NCI-H128 (cell line): Measurements from ENCODE around the gene CAPZB.
"Not testable (repeated sequence)": the region's sequence is repeated elsewhere in the genome, so short reads cannot be mapped to it uniquely, and the experiment has no call there.

Experiments used
- DNase-seq: peaks from one replicate; lab custom pipeline; 2025; ENCODE audit not compliant: unreplicated experiment; lab: John Stamatoyannopoulos, UW

The CAPZB gene

GRCh38 chr1:19499887-19500286 lies 14.5 kb upstream of the CAPZB start:
- not testable (repeated sequence) for DNase-seq

DNA sequence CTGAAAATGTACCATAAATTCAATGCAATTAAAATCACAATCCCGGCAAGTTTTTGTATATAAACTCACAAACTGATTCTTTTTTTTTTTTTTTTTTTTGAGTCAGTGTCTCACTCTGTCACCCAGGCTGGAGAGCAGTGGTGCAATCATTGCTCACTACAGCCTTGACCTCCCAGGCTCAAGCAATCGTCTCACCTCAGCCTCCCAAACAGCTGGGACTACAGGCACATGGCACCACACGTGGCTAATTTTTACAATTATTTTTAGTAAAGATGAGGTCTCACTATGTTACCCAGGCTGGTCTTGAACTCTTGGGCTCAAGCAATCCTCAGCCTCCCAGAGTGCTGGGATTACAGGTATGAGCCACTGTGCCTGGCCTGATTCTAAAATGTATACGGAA lies 12.1 kb upstream of the CAPZB start:
- not testable (repeated sequence) for DNase-seq

DNA sequence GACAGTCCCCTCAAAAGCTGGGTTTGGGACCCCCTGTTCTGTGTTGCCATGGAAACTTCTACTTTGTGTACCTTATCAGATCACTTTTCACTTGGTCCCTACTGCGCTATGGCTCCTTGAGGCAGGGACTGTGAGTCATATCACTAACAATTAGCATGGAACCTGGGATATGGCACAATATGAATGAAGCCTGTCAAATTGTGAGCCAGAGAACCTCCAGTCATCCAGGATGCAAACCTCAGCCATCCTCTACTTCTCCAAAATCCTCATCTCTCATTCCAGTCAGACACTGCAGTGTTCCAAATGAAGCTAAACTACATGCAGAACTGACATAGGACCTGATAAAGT lies 11.2 kb upstream of the CAPZB start:
- no peak for DNase-seq

- DNase-seq = no peak
Observed at GRCh38 chr1:19495799-19496526, 10.6 kb upstream of the CAPZB start.

DNA sequence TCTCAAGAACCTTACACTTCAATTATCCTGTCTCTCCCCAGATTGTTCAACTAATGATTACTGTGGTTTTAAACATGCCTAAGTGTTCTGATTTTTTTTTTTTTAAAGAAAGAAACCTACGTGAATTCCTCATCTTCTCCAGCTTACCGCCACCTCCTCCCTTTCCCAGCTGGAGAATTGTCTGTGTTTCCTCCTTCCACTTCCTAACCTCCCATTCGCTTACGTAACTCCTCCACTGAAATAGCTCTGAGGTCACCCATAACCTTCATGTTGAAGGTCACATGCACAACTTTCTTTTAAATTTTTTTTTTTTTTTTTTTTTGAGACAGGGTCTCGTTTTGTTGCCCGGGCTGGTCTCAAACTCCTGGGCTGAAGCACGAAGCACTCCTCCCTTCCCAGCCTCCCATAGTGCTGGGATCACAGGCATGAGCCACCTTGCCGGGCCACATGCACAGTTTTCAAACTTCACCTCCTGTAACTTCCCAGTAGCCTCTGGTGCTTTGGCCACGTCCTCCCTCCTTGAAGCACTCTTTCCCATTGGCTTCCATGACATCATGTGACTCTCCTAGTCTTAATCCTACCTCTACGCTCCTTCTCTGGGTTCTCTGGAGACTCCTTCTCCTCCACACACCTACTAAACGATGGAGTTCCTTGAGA lies 9.8 kb upstream of the CAPZB start:
- no peak for DNase-seq

DNA sequence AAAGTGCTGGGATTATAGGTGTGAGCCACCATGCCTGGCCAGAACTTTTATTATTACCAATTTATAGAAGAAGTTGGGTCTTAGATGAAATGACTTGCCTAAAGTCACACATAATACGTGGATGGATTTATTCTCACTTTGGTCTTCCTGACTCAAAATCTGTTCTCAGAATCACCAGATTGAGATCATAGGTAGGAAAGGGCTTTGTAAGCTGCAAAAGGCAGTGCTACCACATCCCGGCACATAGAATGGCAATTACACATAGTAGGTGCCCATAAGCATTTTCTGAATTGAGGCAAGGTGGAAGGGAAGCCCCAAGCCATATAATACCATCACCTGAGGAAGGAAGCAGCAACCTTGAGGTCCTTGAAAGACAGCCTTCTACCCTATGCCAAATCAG lies 8.2 kb upstream of the CAPZB start:
- no peak for DNase-seq

GRCh38 chr1:19489996-19490395 lies 4.7 kb upstream of the CAPZB start:
- DNase-seq = no peak

DNA sequence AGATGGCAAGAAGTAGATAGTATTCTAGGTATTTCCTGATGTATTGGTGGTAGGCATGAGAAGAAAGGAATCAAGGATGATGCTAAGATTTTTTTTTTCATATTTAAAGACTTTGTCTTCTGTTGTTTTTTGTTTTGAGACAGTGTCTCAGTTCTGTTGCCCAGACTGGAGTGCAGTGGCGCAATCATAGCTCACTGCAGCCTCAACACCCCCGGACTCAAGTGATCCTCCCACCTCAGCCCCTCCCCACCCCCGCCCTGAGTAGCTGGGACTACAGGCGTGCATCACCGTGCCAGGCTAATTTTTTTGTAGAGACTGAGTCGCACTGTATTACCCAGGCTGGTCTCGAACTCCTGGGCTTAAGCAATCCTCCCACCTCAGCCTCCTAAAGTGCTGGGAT lies 2.8 kb upstream of the CAPZB start:
- DNase-seq = no peak

DNA sequence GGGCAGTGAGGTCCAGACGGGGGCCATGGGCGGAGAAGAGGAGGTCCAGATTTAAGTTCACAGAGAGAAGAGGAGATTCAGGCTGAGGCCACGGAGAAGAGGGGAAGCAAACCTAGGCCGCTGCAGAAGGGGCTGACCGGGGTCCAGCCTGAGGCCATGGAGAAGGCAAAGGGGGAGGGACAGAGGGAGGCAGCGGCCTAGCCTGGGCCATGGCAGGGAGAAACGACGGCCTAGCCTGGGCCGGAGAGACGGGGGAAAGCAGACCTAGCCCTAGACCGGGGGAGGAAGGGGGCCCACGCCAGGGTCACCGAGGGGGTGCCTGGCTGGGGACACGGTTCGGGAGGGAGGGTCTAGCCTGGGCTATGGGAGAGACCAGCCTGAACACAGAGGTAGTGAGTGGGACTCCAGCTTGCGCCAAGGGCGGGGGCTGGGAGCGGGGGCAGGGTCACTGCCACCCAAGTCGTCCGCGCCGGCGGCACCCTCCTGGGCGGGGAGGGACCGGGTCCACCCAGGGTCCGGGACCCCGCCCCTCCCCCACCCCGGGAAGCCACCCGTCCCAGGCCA lies 459 bp downstream of the CAPZB start:
- no peak for DNase-seq

GRCh38 chr1:19484338-19484797 lies 971 bp downstream of the CAPZB start:
- peak; percentile 5 for DNase-seq

GRCh38 chr1:19483691-19484090 lies 1.6 kb downstream of the CAPZB start:
- no peak for DNase-seq

GRCh38 chr1:19483261-19483660 lies 2.1 kb downstream of the CAPZB start:
- DNase-seq = no peak

DNA sequence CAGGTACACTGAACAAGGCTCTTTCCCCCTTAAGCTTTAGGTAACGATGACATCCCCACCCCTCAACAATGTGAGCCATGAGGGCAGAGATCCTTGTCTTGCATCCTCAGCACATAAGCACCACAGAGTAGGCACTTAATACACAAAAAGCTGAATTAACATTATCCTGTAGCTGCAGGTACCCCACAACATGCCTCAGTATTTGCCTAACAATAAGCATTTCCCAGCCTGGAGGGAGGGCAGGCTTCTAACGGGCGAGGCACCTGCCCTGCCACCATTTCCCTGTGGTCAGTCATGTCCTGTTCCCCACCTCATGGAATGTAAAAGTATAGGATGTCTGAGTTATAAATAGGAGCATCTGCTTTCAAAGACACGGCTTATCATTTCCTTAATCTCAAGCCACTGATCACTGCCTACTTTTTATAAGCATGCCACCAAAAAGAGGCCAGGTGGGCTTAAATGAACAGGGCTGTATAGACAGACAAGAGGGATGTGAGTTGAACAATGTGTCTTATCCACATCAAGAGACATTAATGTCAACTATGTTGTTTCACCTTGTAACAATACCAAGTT lies 3.4 kb downstream of the CAPZB start:
- DNase-seq = no peak

DNA sequence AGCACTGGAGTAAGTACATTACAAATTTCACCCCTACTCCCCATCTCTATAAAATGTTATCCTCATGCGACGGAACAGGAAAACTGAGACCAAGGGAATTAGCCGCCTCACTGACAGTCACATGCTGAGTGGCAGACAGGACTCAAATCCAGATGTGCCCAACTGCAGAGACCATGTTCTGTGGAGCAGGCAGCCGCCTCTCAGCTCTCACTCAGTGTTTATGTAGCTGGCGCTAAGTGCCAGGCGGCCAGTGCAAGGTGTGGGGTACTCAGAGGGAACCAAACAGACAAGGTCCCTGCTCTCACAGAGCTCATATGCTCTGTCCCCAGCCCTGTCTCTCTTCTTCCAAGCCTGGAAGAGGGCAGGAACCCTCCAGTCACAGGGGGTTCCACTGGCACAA lies 5.1 kb downstream of the CAPZB start:
- no peak for DNase-seq

GRCh38 chr1:19479351-19480120 lies 5.8 kb downstream of the CAPZB start:
- DNase-seq = no peak

DNA sequence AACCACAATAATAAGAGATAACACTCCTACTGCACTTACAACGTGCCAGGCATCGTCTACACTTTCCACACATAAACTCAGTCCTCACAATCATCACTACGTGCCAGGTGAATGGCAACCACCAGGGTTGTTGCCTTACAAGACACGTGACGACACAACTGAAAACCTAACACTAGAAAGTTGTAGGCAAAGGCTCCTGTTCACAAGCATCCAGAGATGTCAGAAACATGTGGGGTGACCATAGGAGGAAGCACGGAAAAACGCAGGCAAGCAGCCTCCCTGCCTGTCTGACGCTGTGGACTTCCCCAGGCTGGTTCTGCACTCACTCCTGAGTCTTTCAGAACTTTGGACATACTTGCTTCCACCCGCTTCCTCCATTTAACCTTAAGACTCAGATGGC lies 7.0 kb downstream of the CAPZB start:
- no peak for DNase-seq

- DNase-seq = peak; percentile 23
Observed at GRCh38 chr1:19477284-19478249, 7.8 kb downstream of the CAPZB start.

- no peak for DNase-seq
Observed at GRCh38 chr1:19476450-19477190, 8.7 kb downstream of the CAPZB start.

DNA sequence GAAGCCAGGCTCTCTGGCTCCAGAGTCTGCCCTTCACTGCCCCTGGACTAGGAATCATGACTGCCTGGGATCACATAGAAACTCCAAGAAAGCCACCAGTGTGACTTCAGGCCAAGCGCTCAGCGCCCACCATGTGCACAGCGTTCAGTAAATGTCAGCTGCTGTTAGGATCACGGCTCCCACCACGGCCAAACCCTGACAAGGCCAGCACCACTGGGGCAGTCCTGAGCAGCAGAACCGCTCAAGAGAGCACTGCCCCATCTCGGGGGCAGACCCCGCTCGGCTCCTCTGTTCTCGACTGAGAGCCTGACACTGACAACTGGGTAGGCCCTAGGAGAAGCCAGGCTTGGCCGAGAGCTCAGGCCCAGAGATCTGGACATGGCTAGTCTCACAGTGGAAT lies 10.0 kb downstream of the CAPZB start:
- no peak for DNase-seq

DNA sequence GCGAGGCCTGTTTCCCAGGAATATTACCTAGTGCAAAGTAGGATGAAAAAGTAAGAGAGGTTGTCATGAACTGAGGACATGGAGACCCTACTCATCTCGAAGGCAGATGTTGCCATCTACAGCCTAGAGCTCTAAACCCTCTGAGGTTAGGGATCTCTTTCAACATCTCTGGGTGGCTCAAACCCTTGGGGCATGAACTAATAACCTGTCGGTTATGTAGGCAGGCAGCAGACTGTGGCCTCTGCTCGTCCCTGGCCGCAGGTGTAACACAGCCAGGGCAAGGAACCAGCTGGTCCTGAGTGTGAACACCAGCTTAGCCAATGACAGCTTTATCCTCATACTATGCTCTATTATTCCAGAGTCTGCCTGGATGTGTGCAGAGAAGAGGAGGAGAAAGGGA lies 13.2 kb downstream of the CAPZB start:
- no peak for DNase-seq
